HG03575 (cell line): ENCODE results near the gene CENPO.
A peak's percentile ranks its signal among the peaks of the same experiment; 100 is the strongest.

ENCODE experiments used
- ATAC-seq: cut with Tn5 transposase; IDR thresholded peaks from one replicate; pipeline ENCODE4 v1.9.1; 2021; ENCODE audit not compliant: unreplicated experiment, insufficient number of reproducible peaks, low FRiP score; ENCODE audit errors: extremely low read depth

The CENPO gene

GRCh38 chr2:24792874-24793760 is at the start of gene CENPO, which contains the start of gene PTRHD1:
Gene CENPO, plus strand, starts transcription at chr2:24793425. Its CDS starts 495 bp downstream, at chr2:24793920.
Gene PTRHD1, minus strand, starts transcription at chr2:24793391. Its CDS starts 14 bp downstream, at chr2:24793377.
- ATAC-seq, result peak; percentile 65

GRCh38 chr2:24743924-24744323 is 49.3 kb upstream of the CENPO start:
- ATAC-seq, result no peak

- ATAC-seq, result no peak
These were observed 48.9 kb upstream of the CENPO start for GRCh38 chr2:24744356-24744755.

GRCh38 chr2:24745825-24746224 is 47.4 kb upstream of the CENPO start:
- ATAC-seq, result no peak

GRCh38 chr2:24747299-24747698 is 45.9 kb upstream of the CENPO start:
- ATAC-seq, result no peak

- no peak for ATAC-seq
These were observed 44.0 kb upstream of the CENPO start for GRCh38 chr2:24749069-24749691.

DNA sequence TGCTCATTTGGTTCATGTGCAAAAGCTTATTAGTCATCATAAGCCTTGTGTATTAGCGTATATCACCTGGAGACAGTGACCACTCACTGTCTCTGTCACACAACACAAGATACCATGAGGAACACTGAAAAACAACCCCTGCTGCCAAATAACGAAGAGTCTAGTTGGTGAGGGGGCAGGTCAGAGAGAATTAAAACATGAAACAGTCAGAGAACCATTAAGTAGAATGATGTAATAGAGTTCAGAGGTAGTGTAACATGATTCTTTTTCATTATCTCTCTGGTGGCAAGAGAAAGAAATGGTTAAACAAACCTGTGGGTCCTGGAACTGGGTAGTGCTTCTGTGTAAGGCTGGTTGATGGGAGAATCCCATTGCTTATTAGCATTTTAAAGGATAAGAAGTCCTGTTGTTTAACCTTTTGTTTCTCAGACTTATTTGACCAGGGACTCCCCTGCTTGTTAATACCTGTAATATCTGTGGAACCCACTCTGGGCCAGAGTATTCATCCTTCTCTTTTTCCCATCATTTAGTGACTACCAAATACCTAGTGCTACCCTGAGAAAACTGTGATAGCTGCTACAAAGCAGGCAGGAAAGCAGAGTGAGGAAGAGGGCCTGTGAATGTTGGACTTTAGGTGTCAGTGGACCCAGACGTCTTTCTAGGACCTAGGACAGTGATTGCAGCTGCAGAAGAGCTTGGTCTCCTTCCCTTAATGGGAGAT is 38.1 kb upstream of the CENPO start:
- ATAC-seq, result no peak

GRCh38 chr2:24756789-24757188 is 36.4 kb upstream of the CENPO start:
- no peak for ATAC-seq

DNA sequence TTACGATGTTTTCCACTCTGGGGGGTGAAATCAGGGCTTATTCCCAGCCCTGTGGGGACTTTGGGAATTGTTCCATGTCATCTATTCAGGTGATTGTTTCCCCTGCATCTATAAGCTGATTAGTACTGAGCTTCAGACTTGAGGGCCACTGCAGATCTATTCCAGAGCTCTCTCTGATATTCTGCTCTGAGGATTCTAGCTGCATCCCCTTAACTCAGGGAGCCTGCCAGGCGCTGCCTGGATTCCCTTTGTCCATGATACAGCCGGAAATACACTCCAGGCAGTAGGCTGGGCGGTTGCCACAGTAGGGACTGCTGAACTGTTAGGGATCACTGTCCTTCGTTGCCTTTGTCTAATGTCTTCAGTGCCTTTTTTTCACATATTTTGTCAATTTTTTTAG is 31.4 kb upstream of the CENPO start:
- no peak for ATAC-seq

DNA sequence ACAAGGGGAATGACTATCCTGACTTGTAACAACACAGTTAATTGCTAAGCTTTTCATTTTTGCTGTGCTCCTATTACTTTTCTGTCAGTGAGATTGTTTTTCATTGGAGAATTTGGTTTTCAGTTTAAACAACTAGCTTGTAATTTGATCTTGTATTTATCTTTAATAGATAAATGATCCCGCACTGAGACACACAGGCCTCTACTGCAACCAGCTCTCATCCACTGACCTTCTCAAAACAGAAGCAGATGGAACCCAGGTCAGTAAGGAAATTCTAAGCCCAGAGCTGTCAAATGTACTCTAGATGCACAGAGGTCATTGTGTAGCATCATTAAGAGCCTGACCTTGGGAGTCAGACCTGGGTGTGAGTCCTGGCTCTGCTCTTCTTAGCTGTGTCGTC is 30.7 kb upstream of the CENPO start:
- no peak for ATAC-seq

GRCh38 chr2:24763843-24764242 is 29.4 kb upstream of the CENPO start:
- no peak for ATAC-seq

DNA sequence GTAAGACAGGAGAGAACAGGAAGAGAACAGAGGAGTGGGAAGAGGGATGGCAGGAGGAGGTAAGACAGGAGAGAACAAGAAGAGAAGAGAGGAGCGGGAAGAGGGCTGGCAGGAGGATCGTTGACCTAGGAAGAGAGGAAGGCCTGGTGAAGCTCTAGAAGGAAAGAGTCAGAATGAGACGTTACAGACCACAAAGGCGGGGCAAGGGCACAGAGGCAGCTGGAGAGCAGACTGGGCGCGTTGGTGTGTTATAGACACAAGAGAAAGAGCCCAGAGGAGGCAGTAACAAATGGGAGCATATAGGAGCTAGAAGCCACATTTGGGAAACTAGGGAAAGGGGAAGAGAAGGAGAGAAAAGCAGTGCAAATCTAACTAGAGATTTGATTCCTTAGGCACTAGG is 26.6 kb upstream of the CENPO start:
- ATAC-seq, result no peak

DNA sequence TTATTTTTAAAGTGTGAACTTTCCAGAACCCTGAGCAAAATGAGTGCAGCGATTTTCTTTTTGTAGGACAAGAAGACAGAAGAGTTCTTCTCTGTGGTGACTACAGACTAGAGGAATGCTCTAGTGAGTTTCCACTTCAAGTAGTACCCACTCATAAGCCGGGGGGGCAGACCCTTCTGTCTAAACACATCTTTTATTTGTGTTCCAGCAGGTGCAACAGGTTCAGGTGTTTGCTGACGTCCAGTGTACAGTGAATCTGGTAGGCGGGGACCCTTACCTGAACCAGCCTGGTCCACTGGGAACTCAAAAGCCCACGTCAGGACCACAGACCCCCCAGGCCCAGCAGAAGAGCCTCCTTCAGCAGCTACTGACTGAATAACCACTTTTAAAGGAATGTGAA is 25.2 kb upstream of the CENPO start:
- ATAC-seq, result no peak

DNA sequence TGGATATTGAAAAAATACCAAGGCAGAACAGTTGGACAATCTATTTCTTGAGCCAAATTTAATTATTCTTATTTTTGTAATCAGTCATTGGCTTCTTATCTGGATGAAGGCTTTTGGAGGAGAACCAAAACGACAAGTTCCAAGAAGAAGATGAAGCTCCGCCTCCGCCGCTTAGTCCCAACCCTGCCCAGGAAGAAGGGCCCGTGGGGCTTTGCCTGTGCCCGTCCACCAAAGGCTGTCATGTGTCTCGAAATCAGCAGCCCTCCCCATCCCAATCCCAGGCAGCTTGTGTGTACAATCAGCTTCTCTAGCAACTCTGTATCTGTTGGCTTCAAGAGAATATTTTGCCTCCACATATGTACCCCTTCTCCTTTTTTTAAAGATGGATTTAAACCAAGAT is 24.6 kb upstream of the CENPO start:
- no peak for ATAC-seq

DNA sequence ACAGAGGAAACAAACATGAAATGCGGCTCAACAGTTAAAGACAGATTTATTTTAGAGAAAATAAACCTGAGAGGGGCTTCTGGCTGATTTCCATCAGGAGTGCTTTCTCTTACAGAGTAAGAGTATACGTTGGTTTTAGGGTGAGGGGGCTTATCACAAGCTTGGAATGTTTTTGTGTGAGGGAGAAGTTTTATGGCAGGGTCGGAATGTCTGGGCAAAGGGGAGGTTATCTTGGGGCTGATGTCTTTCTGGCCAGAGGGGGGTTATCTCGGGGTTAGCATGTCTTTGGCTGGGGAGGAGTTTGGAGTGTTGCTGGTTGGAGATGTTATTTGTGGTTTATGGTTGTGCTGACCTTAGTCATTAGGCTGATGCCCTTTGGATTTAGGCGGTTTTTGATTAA is 22.2 kb upstream of the CENPO start:
- ATAC-seq, result no peak

GRCh38 chr2:24771764-24772586 is 21.2 kb upstream of the CENPO start:
- no peak for ATAC-seq

DNA sequence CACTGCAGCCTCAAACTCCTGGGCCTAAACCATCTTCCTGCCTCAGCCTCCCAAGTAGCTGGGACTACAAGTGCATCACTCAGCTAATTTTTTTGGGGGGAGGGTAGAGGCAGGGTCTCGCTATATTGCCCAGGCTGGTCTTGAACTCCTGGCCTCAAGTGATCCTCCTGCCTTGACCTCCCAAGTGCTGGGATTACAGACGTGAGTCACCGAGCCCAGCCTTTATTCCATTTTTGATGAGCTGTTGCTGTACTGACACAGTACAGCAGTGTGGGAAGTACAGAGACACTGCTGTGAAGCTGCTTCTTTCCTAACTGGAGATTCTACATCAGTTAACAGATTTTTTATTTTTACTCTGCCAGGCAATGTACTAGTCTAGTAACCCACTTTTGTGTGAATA is 18.9 kb upstream of the CENPO start:
- no peak for ATAC-seq

GRCh38 chr2:24779116-24779515 is 14.1 kb upstream of the CENPO start:
- no peak for ATAC-seq

GRCh38 chr2:24783641-24784040 is 9.6 kb upstream of the CENPO start:
- no peak for ATAC-seq
